Stimulated activated CD4-positive, alpha-beta T cell treated with anti-CD3 and anti-CD28 coated beads, Interleukin-12 subunit alpha, Interleukin-12 subunit beta, amount 100 ng/mL, for 48 hours (primary cell): ENCODE data around the gene DGKI.

Experiments
- DNase-seq, 3 donors: peaks; one replicate each; pipeline ENCODE4 v3.0.0-alpha.2; 2020; ENCODE audit warnings: low read depth in 2 of 3, low spot score in 1 of 3

The DGKI gene

GRCh38 chr7:137846827-137847567, at the start of gene DGKI:
Gene DGKI (minus strand): TSS chr7:137846974.
- DNase-seq, result no peak

- peak in 1 of 3 donors; percentile 28 for DNase-seq
Observed at GRCh38 chr7:137895301-137896221, 48.8 kb upstream of the DGKI start.

- DNase-seq, result no peak
Observed at GRCh38 chr7:137893143-137893742, 46.5 kb upstream of the DGKI start.

DNA sequence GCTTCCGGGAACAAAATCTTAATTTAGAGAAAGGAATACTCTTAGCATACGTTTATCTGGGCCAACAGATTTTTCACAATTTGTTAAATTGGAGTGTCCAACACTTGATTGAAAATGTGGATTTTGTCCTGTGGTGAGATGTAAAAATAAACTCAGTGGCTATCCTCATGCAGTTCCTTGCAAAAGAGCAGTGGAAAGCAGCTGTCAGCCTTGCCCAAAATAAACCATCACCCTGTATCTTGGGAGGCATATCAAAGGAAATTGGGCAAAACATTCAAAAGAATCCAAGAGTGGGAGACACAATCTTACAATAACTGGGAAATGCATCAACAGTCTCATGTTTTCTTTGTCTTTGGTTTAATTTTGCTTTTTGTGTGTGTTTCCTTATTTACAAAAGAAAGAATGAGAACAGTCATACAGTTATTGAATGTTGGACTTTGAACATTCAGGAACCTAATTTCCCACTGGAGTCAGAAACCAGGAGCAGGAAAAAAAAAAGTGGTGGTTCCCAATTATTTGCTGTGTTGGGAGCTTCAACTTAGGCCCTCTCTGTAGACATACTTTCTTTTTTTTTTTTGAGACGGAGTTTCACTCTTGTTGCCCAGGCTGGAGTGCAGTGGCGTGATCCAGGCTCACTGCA, 44.4 kb upstream of the DGKI start:
- DNase-seq, result no peak

DNA sequence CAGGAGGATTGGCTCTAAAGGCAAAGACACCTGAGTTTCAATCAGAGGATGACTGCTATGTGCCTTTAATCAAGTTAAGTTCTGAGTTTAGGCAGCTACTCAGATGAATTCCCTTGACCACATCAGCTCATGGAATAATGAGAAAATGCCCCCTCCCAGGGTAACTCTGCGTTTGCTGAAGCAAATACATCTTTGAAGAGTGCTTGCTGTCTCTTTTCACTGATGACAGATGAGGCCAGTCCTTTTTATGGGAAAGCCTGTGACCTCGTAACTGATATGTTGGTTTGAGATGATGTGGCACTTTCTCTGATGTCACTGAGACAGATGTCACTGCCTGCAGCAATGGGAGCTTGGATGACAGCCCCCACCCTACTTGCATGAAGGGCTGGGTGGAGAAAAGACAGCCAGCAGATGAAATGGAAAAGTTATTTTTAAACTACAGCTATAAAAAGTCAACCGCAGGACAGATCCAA, 43.7 kb upstream of the DGKI start:
- no peak for DNase-seq

DNA sequence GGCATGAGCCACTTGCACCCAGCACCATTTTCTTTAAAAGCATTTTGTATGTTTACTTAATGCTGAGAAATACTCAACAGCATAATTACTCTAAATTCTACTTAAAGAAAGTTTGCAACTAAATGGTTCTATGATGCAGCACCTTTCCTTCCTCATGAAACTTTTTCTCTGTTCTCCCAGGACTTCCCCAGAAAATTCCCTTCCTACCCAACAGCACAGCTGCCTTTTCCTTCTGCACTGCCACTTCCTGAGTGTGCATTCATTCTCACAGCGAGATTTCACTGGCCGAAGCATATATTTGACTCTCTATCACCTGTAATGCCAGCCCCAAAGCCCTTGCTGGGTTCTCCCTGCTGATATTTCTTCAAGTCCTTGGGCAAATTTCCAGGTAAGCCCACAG, 41.5 kb upstream of the DGKI start:
- no peak for DNase-seq

DNA sequence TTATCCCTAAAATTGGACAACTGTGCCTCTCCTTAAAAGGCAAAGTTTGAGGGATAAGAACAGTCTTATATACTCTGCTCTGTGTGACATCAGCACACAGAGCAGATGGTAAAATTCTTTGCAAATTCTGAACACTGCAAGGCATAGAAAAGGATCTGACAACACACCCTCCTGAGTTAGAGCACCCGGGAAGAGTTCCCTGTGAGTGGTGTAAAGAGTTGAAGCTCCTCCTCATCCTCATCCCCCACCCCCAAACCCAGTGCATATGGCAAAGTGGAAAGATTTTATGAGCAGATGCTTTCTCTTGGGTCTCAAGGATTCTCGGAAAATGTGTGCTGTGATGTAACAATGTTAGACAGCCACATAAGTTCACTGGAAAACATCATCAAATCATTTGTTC, 40.0 kb upstream of the DGKI start:
- no peak for DNase-seq

- no peak for DNase-seq
Observed at GRCh38 chr7:137886281-137886680, 39.5 kb upstream of the DGKI start.

DNA sequence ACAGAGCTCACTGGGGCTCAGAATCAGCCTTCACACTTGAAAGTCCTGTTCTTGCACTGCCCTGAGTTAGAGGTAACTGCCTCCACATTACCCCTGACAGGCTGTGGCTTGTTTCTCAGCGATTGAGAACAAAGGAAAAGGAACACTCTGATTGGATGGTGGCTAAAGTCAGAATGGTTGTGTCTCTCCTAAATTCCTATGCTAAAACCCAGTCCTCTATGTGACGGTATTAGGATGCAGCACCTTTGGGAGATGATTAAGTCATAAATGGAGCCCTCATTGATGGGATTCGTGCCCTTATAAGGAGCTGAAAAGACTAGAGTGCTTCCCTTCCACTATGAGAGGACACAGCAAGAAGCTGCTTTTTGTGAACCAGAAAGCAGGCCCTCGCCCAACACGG, 38.9 kb upstream of the DGKI start:
- no peak for DNase-seq

GRCh38 chr7:137882806-137883205, 36.0 kb upstream of the DGKI start:
- DNase-seq, result no peak

GRCh38 chr7:137882261-137882668, 35.5 kb upstream of the DGKI start:
- DNase-seq, result peak in 1 of 3 donors; percentile 25

- no peak for DNase-seq
Observed at GRCh38 chr7:137881607-137882260, 35.0 kb upstream of the DGKI start.

DNA sequence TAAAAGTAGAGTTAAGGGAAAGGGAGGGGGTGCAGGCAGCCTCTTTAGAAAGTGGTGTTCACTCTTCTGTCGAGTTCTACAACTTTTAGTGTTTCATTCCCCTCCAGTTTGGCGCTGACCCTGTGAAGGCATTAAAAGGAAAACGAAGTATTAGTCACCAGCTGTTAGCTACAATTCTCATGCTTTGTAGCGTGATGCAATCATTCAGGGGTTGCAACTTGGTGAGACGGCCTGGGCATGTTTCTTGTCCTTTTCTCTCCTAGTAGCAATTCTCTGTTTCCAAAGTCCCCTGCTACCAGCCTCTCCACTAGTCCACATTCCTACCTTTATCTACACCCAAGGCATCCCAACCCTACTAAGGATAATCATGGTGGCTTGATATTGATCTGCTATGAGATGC, 33.7 kb upstream of the DGKI start:
- DNase-seq, result no peak

DNA sequence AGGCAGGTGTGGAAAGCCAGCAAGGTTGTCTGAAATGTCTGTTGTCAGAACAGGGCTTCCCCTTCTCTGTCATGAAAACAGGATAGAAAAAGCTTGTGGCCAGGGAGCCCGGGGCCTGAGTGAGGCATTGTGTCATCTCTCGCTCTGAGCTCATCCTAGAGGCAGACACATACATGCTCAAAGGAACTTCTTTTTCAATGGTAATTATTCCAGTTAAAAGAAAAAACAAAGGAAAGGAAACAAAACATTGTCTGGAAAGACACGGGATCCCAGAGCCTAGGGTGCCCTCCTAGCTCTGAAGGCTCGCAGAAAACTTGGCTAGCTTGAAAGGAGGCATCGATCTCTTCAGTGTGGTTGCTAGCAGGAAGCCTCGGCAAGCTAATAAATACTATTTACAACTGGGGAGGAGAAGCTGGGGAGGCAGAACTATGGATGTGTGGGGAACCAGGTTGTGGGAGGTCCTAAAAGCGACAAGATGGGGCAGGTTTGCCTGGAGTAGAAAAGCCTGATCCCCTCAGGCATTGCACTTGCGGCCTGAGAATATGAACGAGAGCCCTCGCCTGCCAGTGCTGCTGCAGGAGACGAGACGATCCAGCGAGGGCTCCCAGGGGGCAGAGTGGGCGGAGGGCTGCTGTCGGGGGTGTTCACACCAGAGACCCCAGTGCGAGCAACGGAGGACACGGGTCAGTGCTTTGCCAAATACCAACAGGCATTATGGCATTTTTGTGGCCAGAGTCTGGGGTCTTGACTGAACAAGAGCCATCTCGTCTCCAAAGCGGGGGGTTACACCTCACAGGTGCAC, 32.8 kb upstream of the DGKI start:
- DNase-seq, result no peak

GRCh38 chr7:137878333-137878961, 31.7 kb upstream of the DGKI start:
- DNase-seq, result no peak

- DNase-seq, result no peak
Observed at GRCh38 chr7:137877027-137877675, 30.4 kb upstream of the DGKI start.

DNA sequence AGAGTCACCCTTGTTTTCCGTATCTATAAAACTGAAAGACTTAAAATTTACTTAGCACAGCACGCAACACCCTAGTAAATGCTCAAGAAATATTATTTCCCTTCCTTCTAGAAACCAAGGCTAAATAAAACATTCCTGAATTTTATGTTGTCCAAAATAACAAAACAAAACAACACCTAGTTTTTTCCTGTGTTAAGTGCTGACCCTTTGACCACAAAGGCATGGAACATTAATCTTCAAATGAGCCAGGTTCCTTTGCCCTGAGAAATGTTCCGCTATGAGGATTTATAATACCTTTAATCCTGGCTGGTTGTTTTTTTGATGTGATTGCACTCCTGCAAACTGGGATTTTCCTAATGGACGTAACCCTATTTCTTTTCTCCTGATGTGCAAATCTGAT, 29.0 kb upstream of the DGKI start:
- no peak for DNase-seq

DNA sequence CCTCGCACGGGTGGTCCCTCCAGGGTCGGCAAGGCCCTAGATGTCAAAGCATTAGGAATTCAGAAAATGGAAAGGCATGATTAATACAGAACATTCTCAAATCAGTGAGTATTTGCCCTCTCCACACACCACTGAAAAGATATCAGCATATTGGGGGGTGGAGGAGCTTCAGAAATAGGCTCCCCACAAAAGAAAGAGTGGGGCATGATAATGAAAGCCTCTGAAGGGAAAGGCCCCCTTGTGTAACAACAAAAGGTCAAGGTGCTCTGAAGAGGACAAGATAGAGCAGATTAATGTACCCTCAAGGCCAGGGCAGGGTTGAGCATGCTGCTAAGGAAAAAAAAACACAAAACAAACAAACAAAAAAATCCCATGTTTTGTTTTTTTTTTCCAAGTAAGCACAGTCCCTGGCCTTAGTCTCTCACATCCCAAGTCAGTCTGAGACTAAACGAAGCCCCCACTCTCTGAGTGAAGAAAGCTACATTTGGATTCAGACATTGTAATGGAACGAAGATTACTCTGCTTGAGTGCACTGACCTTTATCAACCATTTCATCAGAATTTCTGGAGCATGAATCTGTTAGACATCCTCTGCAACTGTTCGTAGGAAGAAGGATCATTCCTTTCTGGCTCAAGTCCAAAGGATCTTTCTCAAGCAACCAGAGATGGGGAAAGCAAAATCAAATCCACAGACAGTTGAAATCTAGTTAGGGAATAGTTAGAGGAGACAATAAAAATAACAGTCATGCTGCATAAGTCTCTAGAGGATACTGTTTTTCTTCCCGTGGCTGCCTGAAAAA, 27.4 kb upstream of the DGKI start:
- no peak for DNase-seq
